Endothelial cell of umbilical vein (primary cell): Measurements from ENCODE around the gene MYOF. TPM values are rescaled to one million over a fixed set of nuclear protein-coding genes. Genes with fewer than 3 reads are reported as not detected.

Source experiments
- BruUV-seq: library from RNA; stranded (reverse); fragments of 400-500 nt; replicated peaks from 2 replicates; lab custom pipeline; 2021; lab: Mats Ljungman, UMichigan
- CTCF ChIA-PET: fragments of 300-600, 350-600 bp; sonication (Branson Sonifier 250); formaldehyde crosslinking; loops from one replicate; lab custom pipeline; 2021; ENCODE audit warnings: antibody characterized with exemption, inconsistent platforms; lab: Charles Lee
- POLR2A ChIA-PET: fragments of 300-600, 350-600 bp; sonication (Branson Sonifier 250); formaldehyde crosslinking; loops from one replicate; lab custom pipeline; 2021; ENCODE audit warnings: antibody characterized with exemption, inconsistent platforms; lab: Charles Lee
- DNase-seq: peaks from one replicate; pipeline ENCODE4 v3.0.0-alpha.2; 2011; ENCODE audit warnings: low read depth, low spot score
- FAIRE-seq: peaks from 2 replicates; lab custom pipeline; 2011; peaks lifted over from hg19 to GRCh38; lab: Jason Lieb, UNC
- H2AFZ ChIP-seq: 2 replicates; pipeline ENCODE4 v1.6.0; 2012; ENCODE audit warnings: low read depth, low read length, control low read depth, inconsistent platforms
- H3K27ac ChIP-seq: 2 replicates; pipeline ENCODE4 v1.5.1; 2011; ENCODE audit warnings: low read depth, mild to moderate bottlenecking, control low read depth, low read length, moderate library complexity; ENCODE audit not compliant: insufficient read depth
- H3K27me3 ChIP-seq, 2 experiments: 2 replicates each; pipeline versions ENCODE4 v1.6.0 to v1.6.1; 2011; ENCODE audit warnings: low read length in 2 of 2, mixed read lengths in 1 of 2; ENCODE audit not compliant: control insufficient read depth in 2 of 2, insufficient read depth in 2 of 2
- H3K36me3 ChIP-seq, 2 experiments: 2 replicates in 1 of 2; 3 replicates in 1 of 2; pipeline ENCODE4 v1.5.1; 2011; ENCODE audit warnings: low read length in 2 of 2, mild to moderate bottlenecking in 1 of 2, moderate library complexity in 1 of 2; ENCODE audit not compliant: control insufficient read depth in 2 of 2, insufficient read depth in 2 of 2; ENCODE audit errors: extremely low read depth in 1 of 2
- H3K4me1 ChIP-seq: 3 replicates; pipeline ENCODE4 v1.5.1; 2011; ENCODE audit warnings: mild to moderate bottlenecking, low read length; ENCODE audit not compliant: control insufficient read depth, insufficient read depth; ENCODE audit errors: extremely low read depth
- H3K4me2 ChIP-seq: 2 replicates; pipeline ENCODE4 v1.6.1; 2011; ENCODE audit warnings: low read length, control low read depth, mixed read lengths; ENCODE audit not compliant: insufficient read depth
- H3K4me3 ChIP-seq, 3 experiments: fragments of 200-600 bp in 1 of 3; sonication (generic), shearing (Covaris generic) in 1 of 3; replicated peaks in 1 of 3; 2 replicates each; pipeline ENCODE4 v1.5.1; 2011 to 2016; ENCODE audit warnings: control low read depth in 3 of 3, low read length in 3 of 3, mild to moderate bottlenecking in 2 of 3, inconsistent platforms in 1 of 3, low read depth in 1 of 3, moderate library complexity in 1 of 3; ENCODE audit not compliant: insufficient read depth in 1 of 3
- H3K79me2 ChIP-seq: 2 replicates; pipeline ENCODE4 v1.6.0; 2012; ENCODE audit warnings: low read length, inconsistent platforms; ENCODE audit not compliant: control insufficient read depth, insufficient read depth
- H3K9ac ChIP-seq: replicated peaks from 2 replicates; pipeline ENCODE3; 2011; ENCODE audit warnings: low read length, control low read depth; ENCODE audit not compliant: insufficient read depth; ENCODE audit errors: extremely low read depth
- H3K9me1 ChIP-seq: replicated peaks from 3 replicates; pipeline ENCODE4 v1.6.0; 2011; ENCODE audit warnings: mild to moderate bottlenecking, low read length; ENCODE audit not compliant: control insufficient read depth, insufficient read depth; ENCODE audit errors: extremely low read depth
- H3K9me3 ChIP-seq: replicated peaks from 2 replicates; pipeline ENCODE4 v1.5.1; 2012; ENCODE audit warnings: low read length, inconsistent platforms; ENCODE audit not compliant: control insufficient read depth, insufficient read depth
- H4K20me1 ChIP-seq: replicated peaks from 2 replicates; pipeline ENCODE3; 2011; ENCODE audit warnings: mild to moderate bottlenecking, low read length; ENCODE audit not compliant: control insufficient read depth, insufficient read depth; ENCODE audit errors: extremely low read depth
- EZH2 ChIP-seq: IDR thresholded peaks from 2 replicates; pipeline ENCODE4 v1.6.1; 2012; ENCODE audit warnings: borderline replicate concordance, low read depth, mild to moderate bottlenecking, moderate library complexity, low read length, inconsistent platforms; ENCODE audit not compliant: severe bottlenecking
- FOS ChIP-seq: IDR thresholded peaks from 2 replicates; pipeline ENCODE4 v1.6.1; 2011; ENCODE audit warnings: mild to moderate bottlenecking, low read length, moderate library complexity, borderline replicate concordance; ENCODE audit not compliant: insufficient read depth
- GATA2 ChIP-seq: IDR thresholded peaks from 2 replicates; pipeline ENCODE4 v1.7.0; 2011; ENCODE audit warnings: low read depth, mild to moderate bottlenecking, moderate library complexity, mixed read lengths, low read length; ENCODE audit not compliant: insufficient read length, insufficient read depth
- JUN ChIP-seq: IDR thresholded peaks from 2 replicates; pipeline ENCODE4 v1.6.1; 2011; ENCODE audit warnings: borderline replicate concordance, low read depth; ENCODE audit not compliant: insufficient read length, insufficient read depth
- MYC ChIP-seq: IDR thresholded peaks from one replicate; pipeline ENCODE4 v1.6.1; 2011; ENCODE audit warnings: mild to moderate bottlenecking, low read depth, low read length
- POLR2A ChIP-seq: IDR thresholded peaks from 2 replicates; pipeline ENCODE4 v1.6.1; 2012; ENCODE audit warnings: low read depth, mild to moderate bottlenecking, control low read depth, low read length
- POLR2AphosphoS5 ChIP-seq: IDR thresholded peaks from 2 replicates; pipeline ENCODE4 v1.6.1; 2012; ENCODE audit warnings: low read depth, mild to moderate bottlenecking, control low read depth, low read length, moderate library complexity; ENCODE audit not compliant: insufficient read depth
- dilution Hi-C: fragments of 300-500 bp; cut with MboI; formaldehyde crosslinking; loops from one replicate; pipeline ENCODE4 v1.15.0; 2019; ENCODE audit warnings: low sequenced_read_pairs; ENCODE audit not compliant: extremely low pct_ligation_motif_present
- intact Hi-C: fragments of 100-400 bp; cut with micrococcal nuclease; formaldehyde crosslinking; loops from one replicate; pipeline ENCODE4 v1.10.0; 2022
- polyA plus RNA-seq, 4 experiments: library from polyadenylated mRNA; depleted of rRNA in 3 of 4; stranded (reverse) in 3 of 4; unstranded in 1 of 4; fragments of >200 nt; gene quantifications; 2 replicates each; pipeline versions ENCODE4 v1.2.1 to v1.2.3, GENCODE V29; 2011 to 2012; ENCODE audit warnings: missing spikeins in 1 of 4
- total RNA-seq: library from RNA; stranded (reverse); gene quantifications from 2 replicates; pipeline ENCODE4 v1.2.3, GENCODE V29; 2021
- TF ChIP-seq, protein P1 (sequence below): IDR thresholded peaks from 2 replicates; pipeline ENCODE4 v1.6.1; 2011; ENCODE audit not compliant: insufficient read depth, insufficient read length
- TF ChIP-seq, protein P2 (sequence below), 2 donors: IDR thresholded peaks; 1 replicate in 1 of 2; 2 replicates in 1 of 2; pipeline ENCODE4 v1.5.1; 2011; ENCODE audit warnings: low read length in 2 of 2, mild to moderate bottlenecking in 2 of 2, moderate library complexity in 2 of 2, control low read depth in 1 of 2, inconsistent platforms in 1 of 2, low read depth in 1 of 2; ENCODE audit not compliant: insufficient read depth in 1 of 2; ENCODE audit errors: extremely low read depth in 1 of 2

MYOF gene
- total and polyA plus RNA-seq, 2 donors (not counting 3 experiments of a cell fraction or from before 2014, with no cell fraction given): 98.4 to 379 TPM

GRCh38 chr10:93364966-93365365 is 117.2 kb downstream of the MYOF start:
- H3K4me3 ChIP-seq: no peak overlapping the region
- H3K27me3 ChIP-seq: no peaks in the 10 kb centered on the region
- DNase-seq (peak; percentile 31), FAIRE-seq (no peak)
- dilution Hi-C loops (no loop called here), intact Hi-C loops (no loop called here)
- no peaks in the 10 kb centered on the region for H4K20me1 ChIP-seq
- peaks cover 18% of the 10 kb centered on the region for H3K4me1 ChIP-seq
- no peak overlapping the region for H3K27ac ChIP-seq
- H3K36me3 ChIP-seq: peaks cover 33 to 62% of the 10 kb centered on the region in 2 experiments
- ChIA-PET CTCF (interaction anchor here (0.7 to 3.0 kb wide), 5 partner anchors 11 to 117 kb away, joined by 3 to 11 read pairs (median 6); partner anchors contain the start of gene MYOF), POLR2A (no interaction called here)
- no peaks in the 10 kb centered on the region for H3K9me1 ChIP-seq
- BruUV-seq: no TSS peak
- no peak overlapping the region for H2AFZ ChIP-seq
- TF ChIP-seq, protein P1, sequence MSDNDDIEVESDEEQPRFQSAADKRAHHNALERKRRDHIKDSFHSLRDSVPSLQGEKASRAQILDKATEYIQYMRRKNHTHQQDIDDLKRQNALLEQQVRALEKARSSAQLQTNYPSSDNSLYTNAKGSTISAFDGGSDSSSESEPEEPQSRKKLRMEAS: no peak
- TF ChIP-seq POLR2AphosphoS5 (no peak), FOS (no peak), GATA2 (no peak), JUN (no peak), EZH2 (no peak), MYC (no peak), POLR2A (no peak)
- TF ChIP-seq, protein P2, sequence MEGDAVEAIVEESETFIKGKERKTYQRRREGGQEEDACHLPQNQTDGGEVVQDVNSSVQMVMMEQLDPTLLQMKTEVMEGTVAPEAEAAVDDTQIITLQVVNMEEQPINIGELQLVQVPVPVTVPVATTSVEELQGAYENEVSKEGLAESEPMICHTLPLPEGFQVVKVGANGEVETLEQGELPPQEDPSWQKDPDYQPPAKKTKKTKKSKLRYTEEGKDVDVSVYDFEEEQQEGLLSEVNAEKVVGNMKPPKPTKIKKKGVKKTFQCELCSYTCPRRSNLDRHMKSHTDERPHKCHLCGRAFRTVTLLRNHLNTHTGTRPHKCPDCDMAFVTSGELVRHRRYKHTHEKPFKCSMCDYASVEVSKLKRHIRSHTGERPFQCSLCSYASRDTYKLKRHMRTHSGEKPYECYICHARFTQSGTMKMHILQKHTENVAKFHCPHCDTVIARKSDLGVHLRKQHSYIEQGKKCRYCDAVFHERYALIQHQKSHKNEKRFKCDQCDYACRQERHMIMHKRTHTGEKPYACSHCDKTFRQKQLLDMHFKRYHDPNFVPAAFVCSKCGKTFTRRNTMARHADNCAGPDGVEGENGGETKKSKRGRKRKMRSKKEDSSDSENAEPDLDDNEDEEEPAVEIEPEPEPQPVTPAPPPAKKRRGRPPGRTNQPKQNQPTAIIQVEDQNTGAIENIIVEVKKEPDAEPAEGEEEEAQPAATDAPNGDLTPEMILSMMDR (IDR thresholded peaks at IDR 0.05; ENCODE audit: extremely low read depth in 1 of 2, insufficient read depth in 1 of 2, low read depth in 1 of 2, low read length in 2 of 2): no peak
- no peak overlapping the region for H3K9ac ChIP-seq
- peaks cover 4% of the 10 kb centered on the region for H3K79me2 ChIP-seq
- no peak overlapping the region for H3K4me2 ChIP-seq
- H3K9me3 ChIP-seq: no peaks in the 10 kb centered on the region
